K562 (cell line): ENCODE data around the gene AK5. TPM values are rescaled to one million over a fixed set of nuclear protein-coding genes. Genes with fewer than 3 reads are reported as not detected.

Source experiments
- ARHGAP35 ChIP-seq: fragments of 450-650 bp; IDR thresholded peaks from 2 replicates; pipeline ENCODE4 v1.6.1; 2018; ENCODE audit not compliant: partially characterized antibody
- CBX1 ChIP-seq: sonication (generic); IDR thresholded peaks from 2 replicates; pipeline ENCODE4 v1.6.1; 2016; ENCODE audit warnings: antibody characterized with exemption, low read depth, mild to moderate bottlenecking
- ELK1 ChIP-seq: sonication (generic); formaldehyde crosslinking; IDR thresholded peaks from 2 replicates; pipeline ENCODE4 v1.8.1; 2022; ENCODE audit warnings: missing genetic modification reagents
- EP300 ChIP-seq: IDR thresholded peaks from 2 replicates; pipeline ENCODE4 v1.6.1; 2012; ENCODE audit warnings: low read length, improper control_type of control experiment
- GATAD2A ChIP-seq: fragments of 450-650 bp; IDR thresholded peaks from 2 replicates; pipeline ENCODE4 v1.6.1; 2017
- HDAC8 ChIP-seq: fragments of 450-650 bp; IDR thresholded peaks from 2 replicates; pipeline ENCODE4 v1.6.1; 2016; ENCODE audit warnings: mild to moderate bottlenecking, missing genetic modification characterization, moderate library complexity, missing compliant biosample characterization
- HNRNPUL1 ChIP-seq: fragments of 200-400 bp; formaldehyde crosslinking; IDR thresholded peaks from 2 replicates; pipeline ENCODE4 v1.6.1; 2017; ENCODE audit warnings: low read length
- JUND ChIP-seq, 2 experiments: IDR thresholded peaks; 2 replicates in 1 of 2; 3 replicates in 1 of 2; pipeline ENCODE4 v1.6.1; 2011; ENCODE audit warnings: borderline replicate concordance in 2 of 2, low read depth in 2 of 2, low read length in 2 of 2, improper control_type of control experiment in 1 of 2, missing biosample characterization in 1 of 2, missing genetic modification characterization in 1 of 2, missing genetic modification reagents in 1 of 2
- KDM5B ChIP-seq: fragments of 200-600 bp; sonication (generic); IDR thresholded peaks from 2 replicates; pipeline ENCODE4 v1.6.1; 2012; ENCODE audit warnings: low read depth, mild to moderate bottlenecking, moderate library complexity, low read length, control low read depth, inconsistent platforms; ENCODE audit not compliant: insufficient replicate concordance
- LEF1 ChIP-seq: fragments of 450-650 bp; IDR thresholded peaks from 2 replicates; pipeline ENCODE4 v1.6.1; 2016; ENCODE audit warnings: mild to moderate bottlenecking
- NONO ChIP-seq, 2 experiments: fragments of 200-400 bp in 1 of 2; fragments of 450-650 bp in 1 of 2; formaldehyde crosslinking in 1 of 2; IDR thresholded peaks; 2 replicates each; pipeline ENCODE4 v1.6.1; 2017; ENCODE audit warnings: low read depth in 2 of 2, mild to moderate bottlenecking in 2 of 2, moderate library complexity in 2 of 2, low read length in 1 of 2
- PBX2 ChIP-seq, 2 experiments: IDR thresholded peaks in 1 of 2; conservative IDR thresholded peaks in 1 of 2; 2 replicates each; pipeline ENCODE4 v1.6.1; 2016; ENCODE audit warnings: low read depth in 2 of 2, mild to moderate bottlenecking in 1 of 2, missing compliant biosample characterization in 1 of 2, missing genetic modification characterization in 1 of 2, moderate library complexity in 1 of 2
- PCBP2 ChIP-seq: fragments of 200-400 bp; formaldehyde crosslinking; IDR thresholded peaks from 2 replicates; pipeline ENCODE4 v1.6.1; 2018; ENCODE audit warnings: low read length, low read depth, mild to moderate bottlenecking, moderate library complexity; ENCODE audit not compliant: poor library complexity, severe bottlenecking
- POLR2AphosphoS2 ChIP-seq: IDR thresholded peaks from 2 replicates; pipeline ENCODE4 v1.6.1; 2012; ENCODE audit warnings: low read length, improper control_type of control experiment
- XRCC4 ChIP-seq: IDR thresholded peaks from one replicate; pipeline ENCODE4 v1.6.1; 2011; ENCODE audit not compliant: insufficient read depth, insufficient read length; ENCODE audit errors: extremely low read depth
- ZEB2 ChIP-seq: fragments of 450-650 bp; IDR thresholded peaks from 2 replicates; pipeline ENCODE4 v1.6.1; 2016
- ZNF184 ChIP-seq: sonication (generic); formaldehyde crosslinking; IDR thresholded peaks from 2 replicates; pipeline ENCODE4 v1.5.0; 2020; ENCODE audit warnings: missing genetic modification reagents
- ZNF232 ChIP-seq: sonication (generic); formaldehyde crosslinking; IDR thresholded peaks from 2 replicates; pipeline ENCODE4 v1.8.0; 2022; ENCODE audit warnings: mild to moderate bottlenecking, missing genetic modification reagents
- ZNF79 ChIP-seq: fragments of 250-450 bp; sonication (Bioruptor Pico); IDR thresholded peaks from 2 replicates; pipeline ENCODE4 v1.4.0; 2020; ENCODE audit warnings: low read depth, mild to moderate bottlenecking, moderate library complexity
- polyA plus RNA-seq, 8 experiments: library from polyadenylated mRNA; depleted of rRNA in 4 of 8; stranded (reverse) in 5 of 8; unstranded in 3 of 8; fragments of >200 nt; fragmentation: Nextera tagmentation in 2 of 8; fragmentation: Illumina TruSeq in 1 of 8; extraction: Ambion mirVana in 2 of 8; extraction: Trizol in 1 of 8; gene quantifications; 2 replicates each; pipeline versions ENCODE4 v1.2.1 to v1.2.3, GENCODE V29; 2011 to 2014; ENCODE audit warnings: inconsistent platforms in 1 of 8, missing spikeins in 1 of 8
- total RNA-seq, 7 experiments: library from RNA; depleted of rRNA in 6 of 7; stranded (reverse); fragments of >200 nt in 6 of 7; fragmentation: Illumina TruSeq in 2 of 7; extraction: Trizol in 2 of 7; gene quantifications; 2 replicates each; pipeline versions ENCODE4 v1.2.1 to v1.2.3, GENCODE V29; 2011 to 2021; ENCODE audit warnings: low replicate concordance in 1 of 7
- TF ChIP-seq, protein P1 (sequence below): fragments of 450-650 bp; IDR thresholded peaks from 2 replicates; pipeline ENCODE4 v1.6.1; 2016
- TF ChIP-seq, protein P2 (sequence below): sonication (generic); formaldehyde crosslinking; IDR thresholded peaks from 2 replicates; pipeline ENCODE4 v1.9.0; 2022; ENCODE audit warnings: mild to moderate bottlenecking, missing genetic modification reagents
- TF ChIP-seq, protein P3 (sequence below): fragments of 200-800 bp; sonication (Bioruptor generic); IDR thresholded peaks from 2 replicates; pipeline ENCODE4 v1.6.1; 2017; ENCODE audit warnings: missing genetic modification characterization, missing compliant biosample characterization

Gene AK5
- total and polyA plus RNA-seq, 9 of the 15 experiments (the other 6 are each of a cell fraction or from before 2014, with no cell fraction given): 0.06 TPM; not detected in 8

DNA sequence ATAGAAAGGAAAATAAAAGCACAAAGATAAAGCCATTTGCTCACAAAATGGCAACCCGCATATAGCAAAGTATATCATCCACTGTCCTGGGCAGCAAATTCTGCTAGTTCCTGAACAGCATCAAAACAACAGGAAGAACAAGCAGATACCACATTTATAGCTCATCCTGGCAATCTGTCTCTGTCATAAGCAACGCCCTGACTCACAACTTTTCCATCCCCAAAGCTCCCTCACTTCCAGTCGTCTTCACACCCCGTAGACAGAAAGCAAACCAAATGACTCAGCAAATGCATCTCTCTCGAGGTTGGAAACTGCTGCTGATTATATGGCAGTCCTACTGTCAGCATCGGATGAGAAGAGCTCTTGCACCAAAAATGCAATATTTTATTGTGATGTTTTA is 65.8 kb downstream of the AK5 start (continued):
- TF ChIP-seq, protein P1, sequence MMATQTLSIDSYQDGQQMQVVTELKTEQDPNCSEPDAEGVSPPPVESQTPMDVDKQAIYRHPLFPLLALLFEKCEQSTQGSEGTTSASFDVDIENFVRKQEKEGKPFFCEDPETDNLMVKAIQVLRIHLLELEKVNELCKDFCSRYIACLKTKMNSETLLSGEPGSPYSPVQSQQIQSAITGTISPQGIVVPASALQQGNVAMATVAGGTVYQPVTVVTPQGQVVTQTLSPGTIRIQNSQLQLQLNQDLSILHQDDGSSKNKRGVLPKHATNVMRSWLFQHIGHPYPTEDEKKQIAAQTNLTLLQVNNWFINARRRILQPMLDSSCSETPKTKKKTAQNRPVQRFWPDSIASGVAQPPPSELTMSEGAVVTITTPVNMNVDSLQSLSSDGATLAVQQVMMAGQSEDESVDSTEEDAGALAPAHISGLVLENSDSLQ: peak; percentile 93
- no peak; the same call in 1 of the 2 replicates for TF ChIP-seq EP300
- no peak for TF ChIP-seq POLR2AphosphoS2
- peak; percentile 31; the same call in 1 of the 2 replicates for TF ChIP-seq PBX2 (CRISPR knock-in tag; IDR thresholded peaks at IDR 0.05; ENCODE audit: low read depth)
- TF ChIP-seq PBX2 (tag; conservative IDR thresholded peaks at IDR 0.05; ENCODE audit: low read depth): peak; percentile 95
- TF ChIP-seq ELK1: no peak
- no peak for TF ChIP-seq ARHGAP35
- no peak for TF ChIP-seq GATAD2A
- TF ChIP-seq NONO (IDR thresholded peaks at IDR 0.05; ENCODE audit: low read depth in 2 of 2, low read length in 1 of 2): no peak
- TF ChIP-seq LEF1: peak; percentile 58
- TF ChIP-seq CBX1: no peak
- no peak for TF ChIP-seq ZNF79 (CRISPR knock-in tag)
- no peak for TF ChIP-seq PCBP2
- no peak for TF ChIP-seq HNRNPUL1
- TF ChIP-seq HDAC8: no peak
- no peak; the same call in 1 of the 2 replicates for TF ChIP-seq JUND (IDR thresholded peaks at IDR 0.05; ENCODE audit: borderline replicate concordance, low read depth, low read length)
- peak; percentile 53; the same call in 1 of the 3 replicates for TF ChIP-seq JUND (tag; IDR thresholded peaks at IDR 0.05; ENCODE audit: borderline replicate concordance, low read depth, low read length)
- TF ChIP-seq, protein P2, sequence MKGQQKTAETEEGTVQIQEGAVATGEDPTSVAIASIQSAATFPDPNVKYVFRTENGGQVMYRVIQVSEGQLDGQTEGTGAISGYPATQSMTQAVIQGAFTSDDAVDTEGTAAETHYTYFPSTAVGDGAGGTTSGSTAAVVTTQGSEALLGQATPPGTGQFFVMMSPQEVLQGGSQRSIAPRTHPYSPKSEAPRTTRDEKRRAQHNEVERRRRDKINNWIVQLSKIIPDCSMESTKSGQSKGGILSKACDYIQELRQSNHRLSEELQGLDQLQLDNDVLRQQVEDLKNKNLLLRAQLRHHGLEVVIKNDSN (CRISPR knock-in tag): no peak
- no peak for TF ChIP-seq KDM5B
- TF ChIP-seq ZNF184 (CRISPR knock-in tag): no peak
- no peak for TF ChIP-seq ZNF232 (CRISPR knock-in tag)
- TF ChIP-seq, protein P3, sequence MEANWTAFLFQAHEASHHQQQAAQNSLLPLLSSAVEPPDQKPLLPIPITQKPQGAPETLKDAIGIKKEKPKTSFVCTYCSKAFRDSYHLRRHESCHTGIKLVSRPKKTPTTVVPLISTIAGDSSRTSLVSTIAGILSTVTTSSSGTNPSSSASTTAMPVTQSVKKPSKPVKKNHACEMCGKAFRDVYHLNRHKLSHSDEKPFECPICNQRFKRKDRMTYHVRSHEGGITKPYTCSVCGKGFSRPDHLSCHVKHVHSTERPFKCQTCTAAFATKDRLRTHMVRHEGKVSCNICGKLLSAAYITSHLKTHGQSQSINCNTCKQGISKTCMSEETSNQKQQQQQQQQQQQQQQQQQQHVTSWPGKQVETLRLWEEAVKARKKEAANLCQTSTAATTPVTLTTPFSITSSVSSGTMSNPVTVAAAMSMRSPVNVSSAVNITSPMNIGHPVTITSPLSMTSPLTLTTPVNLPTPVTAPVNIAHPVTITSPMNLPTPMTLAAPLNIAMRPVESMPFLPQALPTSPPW: no peak
- TF ChIP-seq ZEB2: peak; percentile 48; the same call in 1 of the 2 replicates
- TF ChIP-seq XRCC4: no peak
